Loucy (cell line): Measurements from ENCODE around the gene SAE1.

Experiments
- EZH2phosphoT487 ChIP-seq: fragments of 200-600 bp; IDR thresholded peaks from 2 replicates; pipeline ENCODE4 v1.6.1; 2018; ENCODE audit warnings: antibody characterized with exemption, mild to moderate bottlenecking, moderate library complexity, borderline replicate concordance
- TF ChIP-seq, protein P1 (sequence below): fragments of 200-600 bp; sonication (generic); conservative IDR thresholded peaks from 2 replicates; pipeline ENCODE4 v1.5.1; 2014; ENCODE audit warnings: mild to moderate bottlenecking, antibody characterized with exemption, low read length

- TF ChIP-seq, protein P1, sequence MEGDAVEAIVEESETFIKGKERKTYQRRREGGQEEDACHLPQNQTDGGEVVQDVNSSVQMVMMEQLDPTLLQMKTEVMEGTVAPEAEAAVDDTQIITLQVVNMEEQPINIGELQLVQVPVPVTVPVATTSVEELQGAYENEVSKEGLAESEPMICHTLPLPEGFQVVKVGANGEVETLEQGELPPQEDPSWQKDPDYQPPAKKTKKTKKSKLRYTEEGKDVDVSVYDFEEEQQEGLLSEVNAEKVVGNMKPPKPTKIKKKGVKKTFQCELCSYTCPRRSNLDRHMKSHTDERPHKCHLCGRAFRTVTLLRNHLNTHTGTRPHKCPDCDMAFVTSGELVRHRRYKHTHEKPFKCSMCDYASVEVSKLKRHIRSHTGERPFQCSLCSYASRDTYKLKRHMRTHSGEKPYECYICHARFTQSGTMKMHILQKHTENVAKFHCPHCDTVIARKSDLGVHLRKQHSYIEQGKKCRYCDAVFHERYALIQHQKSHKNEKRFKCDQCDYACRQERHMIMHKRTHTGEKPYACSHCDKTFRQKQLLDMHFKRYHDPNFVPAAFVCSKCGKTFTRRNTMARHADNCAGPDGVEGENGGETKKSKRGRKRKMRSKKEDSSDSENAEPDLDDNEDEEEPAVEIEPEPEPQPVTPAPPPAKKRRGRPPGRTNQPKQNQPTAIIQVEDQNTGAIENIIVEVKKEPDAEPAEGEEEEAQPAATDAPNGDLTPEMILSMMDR = no peak
- TF ChIP-seq EZH2phosphoT487 = no peak
Measured at GRCh38 chr19:47168065-47168464, 37.4 kb downstream of the SAE1 start.
